GM20431 (cell line): ENCODE data around the gene RABEP2.
"Not testable (repeated sequence)": the region's sequence is repeated elsewhere in the genome, so short reads cannot be mapped to it uniquely, and the experiment has no call there.

ENCODE experiments used
- in situ Hi-C: fragments of 300-500 bp; cut with MseI, MboI; formaldehyde crosslinking; loops from one replicate; pipeline ENCODE4 v1.15.0; 2020; ENCODE audit warnings: low sequenced_read_pairs; ENCODE audit not compliant: unreplicated experiment

Gene RABEP2

GRCh38 chr16:28905800-28906372 is 19.2 kb downstream of the RABEP2 start:
- in situ Hi-C loops: no loop called here

GRCh38 chr16:28905229-28905754 is 19.7 kb downstream of the RABEP2 start:
- in situ Hi-C loops: no loop called here

GRCh38 chr16:28904828-28905227 is 20.2 kb downstream of the RABEP2 start:
- in situ Hi-C loops: no loop called here

- in situ Hi-C loops: no loop called here
Observed at GRCh38 chr16:28904363-28904762, 20.7 kb downstream of the RABEP2 start.

- in situ Hi-C loops: no loop called here
Observed at GRCh38 chr16:28903344-28904042, 21.5 kb downstream of the RABEP2 start.

GRCh38 chr16:28902909-28903308 is 22.1 kb downstream of the RABEP2 start:
- in situ Hi-C loops: no loop called here

- in situ Hi-C loops: no loop called here
Observed at GRCh38 chr16:28901862-28902261, 23.2 kb downstream of the RABEP2 start.

GRCh38 chr16:28900601-28901000 is 24.4 kb downstream of the RABEP2 start:
- in situ Hi-C loops: no loop called here

- in situ Hi-C loops: no loop called here
Observed at GRCh38 chr16:28899882-28900590, 25.0 kb downstream of the RABEP2 start.

- in situ Hi-C loops: no loop called here
Observed at GRCh38 chr16:28898942-28899341, 26.1 kb downstream of the RABEP2 start.

- in situ Hi-C loops: no loop called here
Observed at GRCh38 chr16:28898266-28898665, 26.8 kb downstream of the RABEP2 start.

- in situ Hi-C loops: no loop called here
Observed at GRCh38 chr16:28897826-28898225, 27.2 kb downstream of the RABEP2 start.

- in situ Hi-C loops: no loop called here
Observed at GRCh38 chr16:28895609-28896008, 29.4 kb downstream of the RABEP2 start.

GRCh38 chr16:28893291-28893690 is 31.7 kb downstream of the RABEP2 start:
- in situ Hi-C loops: no loop called here

GRCh38 chr16:28891964-28892890 is 32.8 kb downstream of the RABEP2 start:
- in situ Hi-C loops: no loop called here

- in situ Hi-C loops: not testable (repeated sequence)
Observed at GRCh38 chr16:28890355-28890754, 34.7 kb downstream of the RABEP2 start.

GRCh38 chr16:28886945-28887344 is 38.1 kb downstream of the RABEP2 start:
- in situ Hi-C loops: no loop called here

GRCh38 chr16:28884045-28884444 is 41.0 kb downstream of the RABEP2 start:
- in situ Hi-C loops: no loop called here

GRCh38 chr16:28883221-28883996 is 41.6 kb downstream of the RABEP2 start:
- in situ Hi-C loops: no loop called here
